ENCODE measurements around the gene TJP1. TPM values are rescaled to one million over a fixed set of nuclear protein-coding genes. Genes with fewer than 3 reads are reported as not detected.

TJP1 gene
- total and polyA plus RNA-seq, 2 of the 8 experiments (the other 6 are each of a cell fraction or from before 2014, with no cell fraction given): 46.3 to 138 TPM

GRCh38 chr15:29693225-29693624 is 129.0 kb downstream of the TJP1 start (continued):
- TF ChIP-seq CHD7 (IDR thresholded peaks at IDR 0.05; ENCODE audit: insufficient replicate concordance, low read length): no peak
- TF ChIP-seq EGR1 (IDR thresholded peaks at IDR 0.05; ENCODE audit: borderline replicate concordance, low read depth, low read length): no peak
- no peak for TF ChIP-seq MAX (IDR thresholded peaks at IDR 0.05)
- TF ChIP-seq TBP (IDR thresholded peaks at IDR 0.05; ENCODE audit: low read depth, low read length): no peak
- no peak for TF ChIP-seq SAP30 (IDR thresholded peaks at IDR 0.05; ENCODE audit: insufficient read depth, insufficient replicate concordance, low read length)
- no peak for TF ChIP-seq CTBP2 (IDR thresholded peaks at IDR 0.05; ENCODE audit: borderline replicate concordance, insufficient read depth, insufficient read length, low read length)
- TF ChIP-seq ZNF274 (IDR thresholded peaks at IDR 0.05; ENCODE audit: borderline replicate concordance, extremely low read depth, low read length): no peak
- TF ChIP-seq YY1 (IDR thresholded peaks at IDR 0.05; ENCODE audit: low read depth, low read length): no peak
- no peak for TF ChIP-seq KDM4A (IDR thresholded peaks at IDR 0.05; ENCODE audit: low read depth, low read length, severe bottlenecking)
- no peak for TF ChIP-seq CHD1 (IDR thresholded peaks at IDR 0.05; ENCODE audit: low read depth, low read length)
- TF ChIP-seq KDM5A (IDR thresholded peaks at IDR 0.05; ENCODE audit: low read length): no peak
- TF ChIP-seq CEBPB (IDR thresholded peaks at IDR 0.05; ENCODE audit: low read depth, low read length): no peak
